WTC11 (cell line): ENCODE measurements around the gene SLC66A2.

Experiments
- ARID4B ChIP-seq: sonication (generic); formaldehyde crosslinking; IDR thresholded peaks from 2 replicates; pipeline ENCODE4 v1.8.0; 2023; ENCODE audit warnings: missing genetic modification reagents, mild to moderate bottlenecking, borderline replicate concordance
- ATF6 ChIP-seq: sonication (generic); formaldehyde crosslinking; IDR thresholded peaks from 2 replicates; pipeline ENCODE4 v1.8.1; 2023; ENCODE audit warnings: mild to moderate bottlenecking, missing genetic modification reagents
- FOXP1 ChIP-seq: sonication (generic); formaldehyde crosslinking; IDR thresholded peaks from 2 replicates; pipeline ENCODE4 v1.8.0; 2022; ENCODE audit warnings: missing genetic modification reagents, mild to moderate bottlenecking, moderate library complexity, borderline replicate concordance
- JAZF1 ChIP-seq: fragments of 250-450 bp; sonication (Bioruptor Pico); IDR thresholded peaks from 2 replicates; pipeline ENCODE4 v1.9.0; 2021; ENCODE audit warnings: moderate library complexity, mild to moderate bottlenecking, inconsistent platforms
- SMAD3 ChIP-seq: sonication (generic); formaldehyde crosslinking; IDR thresholded peaks from 2 replicates; pipeline ENCODE4 v1.8.0; 2022; ENCODE audit warnings: missing genetic modification reagents, mild to moderate bottlenecking, borderline replicate concordance
- TF ChIP-seq, protein P1 (sequence below): fragments of 200-600 bp; IDR thresholded peaks from 2 replicates; pipeline ENCODE4 v1.8.0; 2022; ENCODE audit warnings: antibody characterized with exemption
- TF ChIP-seq, protein P2 (sequence below): sonication (generic); formaldehyde crosslinking; IDR thresholded peaks from 2 replicates; pipeline ENCODE4 v1.8.1; 2023; ENCODE audit warnings: mild to moderate bottlenecking, moderate library complexity, missing genetic modification reagents
- TF ChIP-seq, protein P3 (sequence below): sonication (generic); formaldehyde crosslinking; IDR thresholded peaks from 2 replicates; pipeline ENCODE4 v1.8.0; 2022; ENCODE audit warnings: mild to moderate bottlenecking, missing genetic modification reagents
- TF ChIP-seq, protein P4 (sequence below): sonication (generic); formaldehyde crosslinking; IDR thresholded peaks from 2 replicates; pipeline ENCODE4 v1.8.1; 2022; ENCODE audit warnings: low read depth, missing genetic modification reagents, borderline replicate concordance

DNA sequence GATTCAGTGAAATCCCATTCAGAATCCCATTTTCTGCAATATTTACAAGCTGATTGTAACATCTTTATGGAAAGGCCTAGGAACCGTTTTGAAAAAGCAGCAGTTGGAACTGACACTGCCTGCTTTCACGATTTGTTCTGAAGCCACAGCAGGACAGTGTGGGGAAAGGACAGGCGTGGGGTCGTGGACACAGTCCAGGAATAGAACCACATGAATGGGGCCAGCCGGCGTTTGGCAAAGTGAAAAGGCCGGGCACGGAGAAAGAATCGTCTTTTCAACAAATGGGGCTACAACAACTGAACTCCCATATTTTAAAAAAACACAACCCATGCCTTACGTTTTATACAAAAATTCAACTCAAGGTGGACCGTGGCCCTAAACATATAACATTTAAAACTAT is 69.8 kb downstream of the SLC66A2 start:
- TF ChIP-seq, protein P1, sequence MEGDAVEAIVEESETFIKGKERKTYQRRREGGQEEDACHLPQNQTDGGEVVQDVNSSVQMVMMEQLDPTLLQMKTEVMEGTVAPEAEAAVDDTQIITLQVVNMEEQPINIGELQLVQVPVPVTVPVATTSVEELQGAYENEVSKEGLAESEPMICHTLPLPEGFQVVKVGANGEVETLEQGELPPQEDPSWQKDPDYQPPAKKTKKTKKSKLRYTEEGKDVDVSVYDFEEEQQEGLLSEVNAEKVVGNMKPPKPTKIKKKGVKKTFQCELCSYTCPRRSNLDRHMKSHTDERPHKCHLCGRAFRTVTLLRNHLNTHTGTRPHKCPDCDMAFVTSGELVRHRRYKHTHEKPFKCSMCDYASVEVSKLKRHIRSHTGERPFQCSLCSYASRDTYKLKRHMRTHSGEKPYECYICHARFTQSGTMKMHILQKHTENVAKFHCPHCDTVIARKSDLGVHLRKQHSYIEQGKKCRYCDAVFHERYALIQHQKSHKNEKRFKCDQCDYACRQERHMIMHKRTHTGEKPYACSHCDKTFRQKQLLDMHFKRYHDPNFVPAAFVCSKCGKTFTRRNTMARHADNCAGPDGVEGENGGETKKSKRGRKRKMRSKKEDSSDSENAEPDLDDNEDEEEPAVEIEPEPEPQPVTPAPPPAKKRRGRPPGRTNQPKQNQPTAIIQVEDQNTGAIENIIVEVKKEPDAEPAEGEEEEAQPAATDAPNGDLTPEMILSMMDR, result no peak
- TF ChIP-seq ARID4B (no peak), ATF6 (CRISPR knock-in tag) (no peak), FOXP1 (CRISPR knock-in tag) (no peak), JAZF1 (CRISPR knock-in tag) (no peak), SMAD3 (CRISPR knock-in tag) (no peak)
- TF ChIP-seq, protein P2, sequence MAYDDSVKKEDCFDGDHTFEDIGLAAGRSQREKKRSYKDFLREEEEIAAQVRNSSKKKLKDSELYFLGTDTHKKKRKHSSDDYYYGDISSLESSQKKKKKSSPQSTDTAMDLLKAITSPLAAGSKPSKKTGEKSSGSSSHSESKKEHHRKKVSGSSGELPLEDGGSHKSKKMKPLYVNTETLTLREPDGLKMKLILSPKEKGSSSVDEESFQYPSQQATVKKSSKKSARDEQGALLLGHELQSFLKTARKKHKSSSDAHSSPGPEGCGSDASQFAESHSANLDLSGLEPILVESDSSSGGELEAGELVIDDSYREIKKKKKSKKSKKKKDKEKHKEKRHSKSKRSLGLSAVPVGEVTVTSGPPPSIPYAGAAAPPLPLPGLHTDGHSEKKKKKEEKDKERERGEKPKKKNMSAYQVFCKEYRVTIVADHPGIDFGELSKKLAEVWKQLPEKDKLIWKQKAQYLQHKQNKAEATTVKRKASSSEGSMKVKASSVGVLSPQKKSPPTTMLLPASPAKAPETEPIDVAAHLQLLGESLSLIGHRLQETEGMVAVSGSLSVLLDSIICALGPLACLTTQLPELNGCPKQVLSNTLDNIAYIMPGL (CRISPR knock-in tag), result no peak
- TF ChIP-seq, protein P3, sequence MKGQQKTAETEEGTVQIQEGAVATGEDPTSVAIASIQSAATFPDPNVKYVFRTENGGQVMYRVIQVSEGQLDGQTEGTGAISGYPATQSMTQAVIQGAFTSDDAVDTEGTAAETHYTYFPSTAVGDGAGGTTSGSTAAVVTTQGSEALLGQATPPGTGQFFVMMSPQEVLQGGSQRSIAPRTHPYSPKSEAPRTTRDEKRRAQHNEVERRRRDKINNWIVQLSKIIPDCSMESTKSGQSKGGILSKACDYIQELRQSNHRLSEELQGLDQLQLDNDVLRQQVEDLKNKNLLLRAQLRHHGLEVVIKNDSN (CRISPR knock-in tag), result no peak
- TF ChIP-seq, protein P4, sequence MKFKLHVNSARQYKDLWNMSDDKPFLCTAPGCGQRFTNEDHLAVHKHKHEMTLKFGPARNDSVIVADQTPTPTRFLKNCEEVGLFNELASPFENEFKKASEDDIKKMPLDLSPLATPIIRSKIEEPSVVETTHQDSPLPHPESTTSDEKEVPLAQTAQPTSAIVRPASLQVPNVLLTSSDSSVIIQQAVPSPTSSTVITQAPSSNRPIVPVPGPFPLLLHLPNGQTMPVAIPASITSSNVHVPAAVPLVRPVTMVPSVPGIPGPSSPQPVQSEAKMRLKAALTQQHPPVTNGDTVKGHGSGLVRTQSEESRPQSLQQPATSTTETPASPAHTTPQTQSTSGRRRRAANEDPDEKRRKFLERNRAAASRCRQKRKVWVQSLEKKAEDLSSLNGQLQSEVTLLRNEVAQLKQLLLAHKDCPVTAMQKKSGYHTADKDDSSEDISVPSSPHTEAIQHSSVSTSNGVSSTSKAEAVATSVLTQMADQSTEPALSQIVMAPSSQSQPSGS (CRISPR knock-in tag), result no peak
